Measurements from ENCODE around the gene LCORL. TPM values are rescaled to one million over a fixed set of nuclear protein-coding genes. Genes with fewer than 3 reads are reported as not detected.

LCORL gene
- total RNA-seq, 1 donor from 2014 or later, result 9.5 TPM

DNA sequence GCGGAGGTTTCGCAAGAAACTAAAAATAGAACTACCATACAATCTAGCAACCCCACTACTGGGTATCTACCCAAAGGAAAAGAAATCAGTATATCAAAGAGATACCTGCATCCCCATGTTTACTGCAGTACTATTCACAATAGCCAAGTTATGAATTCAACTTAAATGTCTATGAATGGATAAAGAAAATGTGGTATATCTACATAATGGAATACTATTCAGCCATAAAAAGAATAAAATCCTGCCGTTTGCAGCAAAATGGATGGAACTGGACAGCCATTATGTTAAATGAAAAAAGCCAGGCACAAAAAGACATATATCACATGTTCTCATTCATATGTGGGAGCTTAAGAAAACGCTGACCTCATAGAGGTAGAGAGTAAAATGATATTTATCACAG, 65.3 kb downstream of the LCORL start:
- no peak for DNase-seq (ENCODE audit: low spot score)
- Mint-ChIP-seq H3K4me1 (ENCODE audit: low read depth) (peaks cover 24% of the 10 kb centered on the region), H3K36me3 (ENCODE audit: low read depth) (peaks cover 18% of the 10 kb centered on the region), H3K4me3 (ENCODE audit: low read depth) (no peak overlapping the region), H3K9me3 (no peaks in the 10 kb centered on the region), H3K27ac (no peak overlapping the region), H3K27me3 (ENCODE audit: low read depth) (no peaks in the 10 kb centered on the region)
- intact Hi-C loops (cut with micrococcal nuclease), result loop anchor here (10.0 kb wide), 1 partner anchor 141 kb away; the partner anchor contains the start of genes DCAF16 and NCAPG

DNA sequence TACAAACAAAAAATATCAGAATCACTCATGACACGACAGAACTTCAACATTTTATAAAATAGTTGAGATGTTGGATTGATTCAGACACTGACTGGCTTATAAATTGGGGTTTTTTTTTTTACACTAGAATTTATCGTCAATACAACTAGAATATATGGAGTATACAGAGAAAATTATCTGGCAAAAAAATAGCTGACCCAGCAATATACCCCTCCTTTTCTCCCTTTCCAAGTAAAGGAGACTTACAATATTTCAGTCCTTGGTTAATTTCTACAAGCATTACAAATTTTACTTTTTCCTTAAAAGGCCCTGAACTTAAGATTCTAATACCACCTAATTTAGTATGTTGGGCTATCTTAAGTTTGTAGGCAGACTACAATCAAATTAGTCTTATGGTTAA, 76.3 kb downstream of the LCORL start:
- H3K27me3 Mint-ChIP-seq (ENCODE audit: low read depth), result no peaks in the 10 kb centered on the region
- intact Hi-C loops (cut with micrococcal nuclease), result no loop called here
- no peaks in the 10 kb centered on the region for H3K9me3 Mint-ChIP-seq
- H3K4me1 Mint-ChIP-seq (ENCODE audit: low read depth), result no peaks in the 10 kb centered on the region
- DNase-seq (ENCODE audit: low spot score), result no peak
- no peaks in the 10 kb centered on the region for H3K36me3 Mint-ChIP-seq (ENCODE audit: low read depth)
- no peak overlapping the region for H3K27ac Mint-ChIP-seq
- H3K4me3 Mint-ChIP-seq (ENCODE audit: low read depth), result no peak overlapping the region

- no peaks in the 10 kb centered on the region for H3K4me1 Mint-ChIP-seq (ENCODE audit: low read depth)
Observed at GRCh38 chr4:17941731-17942130, 79.8 kb downstream of the LCORL start.

DNA sequence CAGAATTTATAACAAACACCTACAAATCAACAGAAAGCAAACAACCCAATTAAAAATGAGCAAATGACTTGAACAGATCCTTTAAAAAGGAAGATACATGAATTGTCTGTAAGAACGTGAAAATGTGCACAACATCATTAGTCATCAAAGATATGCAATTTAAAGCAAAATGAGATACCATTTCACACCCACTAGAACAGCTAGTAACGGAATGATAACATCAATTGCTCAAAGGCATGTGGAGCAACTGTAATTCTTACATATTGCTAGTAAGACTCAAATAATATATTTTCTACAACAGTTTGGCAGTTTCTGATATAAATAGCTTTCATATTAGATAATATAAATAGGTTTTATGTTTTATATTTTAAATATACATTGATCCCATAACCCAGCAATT, 82.5 kb downstream of the LCORL start:
- no peaks in the 10 kb centered on the region for H3K9me3 Mint-ChIP-seq
- intact Hi-C loops (cut with micrococcal nuclease), result no loop called here
- H3K4me1 Mint-ChIP-seq (ENCODE audit: low read depth), result no peaks in the 10 kb centered on the region
- no peak overlapping the region for H3K27ac Mint-ChIP-seq
- no peaks in the 10 kb centered on the region for H3K27me3 Mint-ChIP-seq (ENCODE audit: low read depth)
- peaks cover 2% of the 10 kb centered on the region for H3K36me3 Mint-ChIP-seq (ENCODE audit: low read depth)
- DNase-seq (ENCODE audit: low spot score), result no peak
- H3K4me3 Mint-ChIP-seq (ENCODE audit: low read depth), result no peak overlapping the region

More at GRCh38 chr4:17941731-17942130, 79.8 kb downstream of the LCORL start:
- Mint-ChIP-seq H3K27ac (no peak overlapping the region), H3K4me3 (ENCODE audit: low read depth) (no peak overlapping the region), H3K27me3 (ENCODE audit: low read depth) (no peaks in the 10 kb centered on the region), H3K9me3 (no peaks in the 10 kb centered on the region), H3K36me3 (ENCODE audit: low read depth) (no peaks in the 10 kb centered on the region)
- no peak for DNase-seq (ENCODE audit: low spot score)
- intact Hi-C loops (cut with micrococcal nuclease), result no loop called here

- peaks cover 11% of the 10 kb centered on the region for H3K9me3 Mint-ChIP-seq
- H3K4me3 Mint-ChIP-seq (ENCODE audit: low read depth), result no peak overlapping the region
- DNase-seq (ENCODE audit: low spot score), result no peak
- intact Hi-C loops (cut with micrococcal nuclease), result loop anchor here (5.0 kb wide), 1 partner anchor 433 kb away; no protein-coding TSS in a partner anchor
- H3K27me3 Mint-ChIP-seq (ENCODE audit: low read depth), result no peaks in the 10 kb centered on the region
- peaks cover 2% of the 10 kb centered on the region for H3K36me3 Mint-ChIP-seq (ENCODE audit: low read depth)
- no peak overlapping the region for H3K27ac Mint-ChIP-seq
- no peaks in the 10 kb centered on the region for H3K4me1 Mint-ChIP-seq (ENCODE audit: low read depth)
Observed at GRCh38 chr4:17934286-17934685, 87.3 kb downstream of the LCORL start.

DNA sequence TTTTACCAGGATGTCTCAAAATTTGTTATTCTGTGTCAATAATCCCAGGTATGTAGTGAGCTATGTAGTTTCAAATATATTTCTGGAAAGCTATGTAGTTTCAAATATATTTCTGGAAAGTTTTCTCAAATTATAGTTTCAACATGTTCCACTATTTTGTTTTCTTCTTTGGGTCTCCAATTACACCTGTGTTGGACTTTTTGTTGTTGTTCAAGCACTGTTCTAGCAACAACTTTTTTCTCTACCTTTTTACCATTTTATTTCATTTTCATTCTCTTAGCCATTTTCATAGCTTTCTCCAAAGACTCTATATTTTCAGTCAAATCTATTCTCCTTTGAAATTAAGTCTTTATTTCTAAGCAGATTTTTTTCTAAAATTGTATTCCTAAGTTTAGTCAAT, 88.4 kb downstream of the LCORL start:
- Mint-ChIP-seq H3K9me3 (peaks cover 11% of the 10 kb centered on the region), H3K4me3 (ENCODE audit: low read depth) (no peak overlapping the region), H3K4me1 (ENCODE audit: low read depth) (no peaks in the 10 kb centered on the region), H3K27me3 (ENCODE audit: low read depth) (no peaks in the 10 kb centered on the region), H3K27ac (no peak overlapping the region), H3K36me3 (ENCODE audit: low read depth) (peaks cover 2% of the 10 kb centered on the region)
- DNase-seq (ENCODE audit: low spot score), result no peak
- intact Hi-C loops (cut with micrococcal nuclease), result loop anchor here (5.0 kb wide), 1 partner anchor 434 kb away; no protein-coding TSS in a partner anchor

DNA sequence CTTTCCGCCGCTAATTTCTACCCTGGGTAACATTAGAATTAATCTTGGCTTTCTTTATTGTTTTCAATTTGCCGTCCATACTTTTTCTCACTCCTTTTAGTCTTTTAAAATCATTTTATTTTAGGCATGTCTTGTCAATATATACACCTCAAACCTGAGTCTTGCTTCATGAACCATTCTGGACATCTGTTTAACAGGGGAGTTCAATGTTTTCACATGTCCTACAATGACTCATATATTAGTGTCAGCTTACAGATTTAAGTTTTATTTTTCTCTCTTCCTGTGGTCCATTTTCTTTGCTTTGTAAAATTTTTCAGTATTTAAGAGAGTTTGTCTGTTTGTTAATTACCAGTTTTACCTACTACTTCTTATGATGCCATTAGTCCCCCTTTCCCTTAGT, 89.5 kb downstream of the LCORL start:
- intact Hi-C loops (cut with micrococcal nuclease), result loop anchor here (5.0 kb wide), 1 partner anchor 435 kb away; no protein-coding TSS in a partner anchor
- DNase-seq (ENCODE audit: low spot score), result no peak
- no peaks in the 10 kb centered on the region for H3K4me1 Mint-ChIP-seq (ENCODE audit: low read depth)
- H3K27ac Mint-ChIP-seq, result no peak overlapping the region
- H3K36me3 Mint-ChIP-seq (ENCODE audit: low read depth), result peaks cover 2% of the 10 kb centered on the region
- H3K4me3 Mint-ChIP-seq (ENCODE audit: low read depth), result no peak overlapping the region
- peaks cover 11% of the 10 kb centered on the region for H3K9me3 Mint-ChIP-seq
- no peaks in the 10 kb centered on the region for H3K27me3 Mint-ChIP-seq (ENCODE audit: low read depth)

- intact Hi-C loops (cut with micrococcal nuclease), result loop anchor here (5.0 kb wide), 1 partner anchor 437 kb away; no protein-coding TSS in a partner anchor
- Mint-ChIP-seq H3K4me1 (ENCODE audit: low read depth) (no peaks in the 10 kb centered on the region), H3K9me3 (peaks cover 11% of the 10 kb centered on the region), H3K4me3 (ENCODE audit: low read depth) (no peak overlapping the region), H3K36me3 (ENCODE audit: low read depth) (peaks cover under 1% of the 10 kb centered on the region), H3K27ac (no peak overlapping the region), H3K27me3 (ENCODE audit: low read depth) (no peaks in the 10 kb centered on the region)
- no peak for DNase-seq (ENCODE audit: low spot score)
Observed at GRCh38 chr4:17930256-17930655, 91.3 kb downstream of the LCORL start.

DNA sequence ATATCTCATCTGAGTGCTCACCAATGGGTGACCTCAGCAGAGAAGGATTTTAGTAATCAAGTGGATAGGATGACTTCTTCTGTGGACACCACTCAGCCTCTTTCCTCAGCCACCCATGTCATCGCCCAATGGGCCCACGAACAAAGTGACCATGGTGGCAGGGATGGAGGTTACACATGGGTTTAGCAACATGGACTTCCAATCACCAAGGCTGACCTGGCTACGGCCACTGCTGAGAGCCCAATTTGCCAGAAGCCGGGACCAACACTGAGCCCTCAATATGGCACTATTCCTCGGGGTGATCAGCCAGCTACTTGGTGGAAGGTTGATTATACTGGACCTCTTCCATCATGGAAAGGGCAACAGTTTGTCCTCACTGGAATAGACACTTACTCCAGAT, 97.4 kb downstream of the LCORL start:
- H3K27me3 Mint-ChIP-seq (ENCODE audit: low read depth), result no peaks in the 10 kb centered on the region
- no peak for DNase-seq (ENCODE audit: low spot score)
- no peaks in the 10 kb centered on the region for H3K4me1 Mint-ChIP-seq (ENCODE audit: low read depth)
- intact Hi-C loops (cut with micrococcal nuclease), result no loop called here
- peaks cover 5% of the 10 kb centered on the region for H3K36me3 Mint-ChIP-seq (ENCODE audit: low read depth)
- no peak overlapping the region for H3K27ac Mint-ChIP-seq
- peaks cover 5% of the 10 kb centered on the region for H3K9me3 Mint-ChIP-seq
- no peak overlapping the region for H3K4me3 Mint-ChIP-seq (ENCODE audit: low read depth)

GRCh38 chr4:17921451-17921850, 100.1 kb downstream of the LCORL start:
- Mint-ChIP-seq H3K4me1 (ENCODE audit: low read depth) (no peaks in the 10 kb centered on the region), H3K27ac (no peak overlapping the region), H3K27me3 (ENCODE audit: low read depth) (no peaks in the 10 kb centered on the region), H3K36me3 (ENCODE audit: low read depth) (peaks cover 5% of the 10 kb centered on the region), H3K9me3 (peaks cover 5% of the 10 kb centered on the region), H3K4me3 (ENCODE audit: low read depth) (no peak overlapping the region)
- intact Hi-C loops (cut with micrococcal nuclease), result no loop called here
- no peak for DNase-seq (ENCODE audit: low spot score)

DNA sequence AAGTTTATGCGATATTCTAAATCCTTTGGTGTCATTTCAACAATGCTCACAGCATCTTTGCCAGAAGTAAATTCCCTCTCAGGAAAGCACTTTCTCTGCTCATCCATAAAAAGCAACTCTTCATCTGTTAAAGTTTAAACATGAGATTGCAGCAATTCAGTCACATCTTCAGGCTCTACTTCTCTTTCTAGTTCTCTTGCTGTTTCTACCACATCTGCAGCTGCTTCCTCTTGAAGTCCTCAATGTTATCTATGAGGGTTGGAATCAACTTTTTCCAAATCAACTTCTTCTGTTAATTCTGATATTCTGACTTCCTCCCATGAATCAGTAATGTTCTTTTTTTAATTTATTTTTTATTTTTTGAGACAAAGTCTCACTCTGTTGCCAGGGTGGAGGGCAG, 100.9 kb downstream of the LCORL start:
- Mint-ChIP-seq H3K4me3 (ENCODE audit: low read depth) (no peak overlapping the region), H3K27ac (no peak overlapping the region), H3K9me3 (peaks cover 5% of the 10 kb centered on the region), H3K36me3 (ENCODE audit: low read depth) (peaks cover 5% of the 10 kb centered on the region), H3K27me3 (ENCODE audit: low read depth) (no peaks in the 10 kb centered on the region), H3K4me1 (ENCODE audit: low read depth) (no peaks in the 10 kb centered on the region)
- intact Hi-C loops (cut with micrococcal nuclease), result no loop called here
- DNase-seq (ENCODE audit: low spot score), result no peak

- H3K27ac Mint-ChIP-seq, result no peak overlapping the region
- intact Hi-C loops (cut with micrococcal nuclease), result no loop called here
- H3K4me1 Mint-ChIP-seq (ENCODE audit: low read depth), result no peaks in the 10 kb centered on the region
- H3K36me3 Mint-ChIP-seq (ENCODE audit: low read depth), result no peaks in the 10 kb centered on the region
- H3K4me3 Mint-ChIP-seq (ENCODE audit: low read depth), result no peak overlapping the region
- DNase-seq (ENCODE audit: low spot score), result no peak
- H3K9me3 Mint-ChIP-seq, result no peaks in the 10 kb centered on the region
- H3K27me3 Mint-ChIP-seq (ENCODE audit: low read depth), result no peaks in the 10 kb centered on the region
Observed at GRCh38 chr4:17915439-17915838, 106.1 kb downstream of the LCORL start.

- no peak overlapping the region for H3K27ac Mint-ChIP-seq
- H3K27me3 Mint-ChIP-seq (ENCODE audit: low read depth), result no peaks in the 10 kb centered on the region
- no peaks in the 10 kb centered on the region for H3K9me3 Mint-ChIP-seq
- no peak for DNase-seq (ENCODE audit: low spot score)
- H3K4me1 Mint-ChIP-seq (ENCODE audit: low read depth), result no peaks in the 10 kb centered on the region
- H3K4me3 Mint-ChIP-seq (ENCODE audit: low read depth), result no peak overlapping the region
- no peaks in the 10 kb centered on the region for H3K36me3 Mint-ChIP-seq (ENCODE audit: low read depth)
- intact Hi-C loops (cut with micrococcal nuclease), result no loop called here
Observed at GRCh38 chr4:17912011-17912410, 109.5 kb downstream of the LCORL start.

GRCh38 chr4:17911608-17912007, 109.9 kb downstream of the LCORL start:
- no peaks in the 10 kb centered on the region for H3K27me3 Mint-ChIP-seq (ENCODE audit: low read depth)

More at GRCh38 chr4:17911608-17912007, 109.9 kb downstream of the LCORL start:
- no peaks in the 10 kb centered on the region for H3K36me3 Mint-ChIP-seq (ENCODE audit: low read depth)
- no peak overlapping the region for H3K27ac Mint-ChIP-seq
- H3K9me3 Mint-ChIP-seq, result no peaks in the 10 kb centered on the region
- no peak for DNase-seq (ENCODE audit: low spot score)
- H3K4me3 Mint-ChIP-seq (ENCODE audit: low read depth), result no peak overlapping the region
- intact Hi-C loops (cut with micrococcal nuclease), result no loop called here
- H3K4me1 Mint-ChIP-seq (ENCODE audit: low read depth), result no peaks in the 10 kb centered on the region
